ENCODE results near the gene TEX264. TPM values are rescaled to one million over a fixed set of nuclear protein-coding genes. Genes with fewer than 3 reads are reported as not detected.

Gene TEX264
- total and polyA plus RNA-seq, 2 of the 13 experiments (the other 11 are each of a cell fraction or from before 2014, with no cell fraction given) = 35.2 to 52.1 TPM

DNA sequence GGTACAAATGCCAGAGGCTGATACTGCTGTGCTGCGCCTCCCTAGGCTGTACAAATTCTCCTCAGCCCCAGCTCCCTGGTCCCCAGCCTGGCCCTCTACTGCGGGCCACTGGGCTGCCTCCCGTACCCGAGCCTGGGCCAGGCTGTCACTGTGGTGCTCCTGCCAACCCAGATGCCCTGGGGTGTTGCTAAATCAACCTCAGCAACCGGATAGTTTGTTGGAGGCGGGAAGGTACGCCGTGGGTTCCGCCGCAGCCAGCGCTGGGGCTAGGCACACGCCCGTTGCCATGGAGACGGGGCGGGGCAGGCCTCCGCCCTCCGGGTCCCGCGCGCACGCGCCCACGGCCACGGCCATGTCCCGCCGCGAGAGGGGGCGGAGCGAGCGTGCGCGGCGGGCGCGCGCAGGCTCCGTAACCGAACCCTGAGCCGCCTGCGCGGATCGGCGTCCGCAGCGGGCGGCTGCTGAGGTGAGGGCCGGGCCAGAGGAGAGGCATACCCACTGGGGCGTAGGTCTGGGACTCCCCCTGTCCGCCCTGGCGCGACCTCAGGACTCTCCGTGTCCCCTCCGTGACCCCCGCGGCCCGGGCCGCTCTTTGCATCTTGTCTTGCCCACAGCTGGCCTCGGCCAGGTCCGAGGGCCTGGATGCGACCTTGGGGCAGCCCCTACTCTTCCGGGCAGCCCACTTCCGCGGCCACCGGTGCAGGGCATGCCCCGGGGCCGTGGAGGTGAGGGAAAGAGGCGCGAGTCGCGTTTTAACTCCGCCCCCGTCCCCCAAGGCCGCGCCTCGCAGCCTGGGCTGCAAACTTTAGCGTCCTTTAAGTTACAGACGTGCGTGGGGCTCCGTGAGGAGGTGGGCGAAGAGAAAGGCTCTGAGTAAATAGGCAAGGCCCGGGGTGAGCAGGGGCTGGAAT lies at the start of gene TEX264 (continued):
- TF ChIP-seq GATA4 (IDR thresholded peaks at IDR 0.05; ENCODE audit: borderline replicate concordance, low read depth) (peak; percentile 18; the same call in 1 of the 2 replicates), ZNF777 (CRISPR knock-in tag; IDR thresholded peaks at IDR 0.05) (peak; percentile 45), ZNF136 (CRISPR knock-in tag; IDR thresholded peaks at IDR 0.05; ENCODE audit: low read depth) (no peak), ATRX (CRISPR knock-in tag; IDR thresholded peaks at IDR 0.05; ENCODE audit: borderline replicate concordance) (no peak), ZBTB10 (CRISPR knock-in tag; IDR thresholded peaks at IDR 0.05; ENCODE audit: borderline replicate concordance) (no peak), SALL2 (CRISPR knock-in tag; IDR thresholded peaks at IDR 0.05) (0 out of 2 replicates have a peak, but pooled peaks have one; percentile 57), ZFP36 (IDR thresholded peaks at IDR 0.05; ENCODE audit: borderline replicate concordance, low read depth, low read length, partially characterized antibody) (no peak), RAD51 (IDR thresholded peaks at IDR 0.05; ENCODE audit: borderline replicate concordance) (no peak), JUND (CRISPR knock-in tag; IDR thresholded peaks at IDR 0.05) (no peak), ZNF660 (CRISPR knock-in tag; IDR thresholded peaks at IDR 0.05; ENCODE audit: borderline replicate concordance, low read depth) (no peak), ATF7-NPFF (CRISPR knock-in tag; IDR thresholded peaks at IDR 0.05; ENCODE audit: low read depth) (no peak)
- TF ChIP-seq, protein P1, sequence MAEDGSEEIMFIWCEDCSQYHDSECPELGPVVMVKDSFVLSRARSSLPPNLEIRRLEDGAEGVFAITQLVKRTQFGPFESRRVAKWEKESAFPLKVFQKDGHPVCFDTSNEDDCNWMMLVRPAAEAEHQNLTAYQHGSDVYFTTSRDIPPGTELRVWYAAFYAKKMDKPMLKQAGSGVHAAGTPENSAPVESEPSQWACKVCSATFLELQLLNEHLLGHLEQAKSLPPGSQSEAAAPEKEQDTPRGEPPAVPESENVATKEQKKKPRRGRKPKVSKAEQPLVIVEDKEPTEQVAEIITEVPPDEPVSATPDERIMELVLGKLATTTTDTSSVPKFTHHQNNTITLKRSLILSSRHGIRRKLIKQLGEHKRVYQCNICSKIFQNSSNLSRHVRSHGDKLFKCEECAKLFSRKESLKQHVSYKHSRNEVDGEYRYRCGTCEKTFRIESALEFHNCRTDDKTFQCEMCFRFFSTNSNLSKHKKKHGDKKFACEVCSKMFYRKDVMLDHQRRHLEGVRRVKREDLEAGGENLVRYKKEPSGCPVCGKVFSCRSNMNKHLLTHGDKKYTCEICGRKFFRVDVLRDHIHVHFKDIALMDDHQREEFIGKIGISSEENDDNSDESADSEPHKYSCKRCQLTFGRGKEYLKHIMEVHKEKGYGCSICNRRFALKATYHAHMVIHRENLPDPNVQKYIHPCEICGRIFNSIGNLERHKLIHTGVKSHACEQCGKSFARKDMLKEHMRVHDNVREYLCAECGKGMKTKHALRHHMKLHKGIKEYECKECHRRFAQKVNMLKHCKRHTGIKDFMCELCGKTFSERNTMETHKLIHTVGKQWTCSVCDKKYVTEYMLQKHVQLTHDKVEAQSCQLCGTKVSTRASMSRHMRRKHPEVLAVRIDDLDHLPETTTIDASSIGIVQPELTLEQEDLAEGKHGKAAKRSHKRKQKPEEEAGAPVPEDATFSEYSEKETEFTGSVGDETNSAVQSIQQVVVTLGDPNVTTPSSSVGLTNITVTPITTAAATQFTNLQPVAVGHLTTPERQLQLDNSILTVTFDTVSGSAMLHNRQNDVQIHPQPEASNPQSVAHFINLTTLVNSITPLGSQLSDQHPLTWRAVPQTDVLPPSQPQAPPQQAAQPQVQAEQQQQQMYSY (CRISPR knock-in tag; IDR thresholded peaks at IDR 0.05) = no peak; the same call in 1 of the 2 replicates
- TF ChIP-seq, protein P2, sequence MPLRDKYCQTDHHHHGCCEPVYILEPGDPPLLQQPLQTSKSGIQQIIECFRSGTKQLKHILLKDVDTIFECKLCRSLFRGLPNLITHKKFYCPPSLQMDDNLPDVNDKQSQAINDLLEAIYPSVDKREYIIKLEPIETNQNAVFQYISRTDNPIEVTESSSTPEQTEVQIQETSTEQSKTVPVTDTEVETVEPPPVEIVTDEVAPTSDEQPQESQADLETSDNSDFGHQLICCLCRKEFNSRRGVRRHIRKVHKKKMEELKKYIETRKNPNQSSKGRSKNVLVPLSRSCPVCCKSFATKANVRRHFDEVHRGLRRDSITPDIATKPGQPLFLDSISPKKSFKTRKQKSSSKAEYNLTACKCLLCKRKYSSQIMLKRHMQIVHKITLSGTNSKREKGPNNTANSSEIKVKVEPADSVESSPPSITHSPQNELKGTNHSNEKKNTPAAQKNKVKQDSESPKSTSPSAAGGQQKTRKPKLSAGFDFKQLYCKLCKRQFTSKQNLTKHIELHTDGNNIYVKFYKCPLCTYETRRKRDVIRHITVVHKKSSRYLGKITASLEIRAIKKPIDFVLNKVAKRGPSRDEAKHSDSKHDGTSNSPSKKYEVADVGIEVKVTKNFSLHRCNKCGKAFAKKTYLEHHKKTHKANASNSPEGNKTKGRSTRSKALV (CRISPR knock-in tag; IDR thresholded peaks at IDR 0.05) = no peak; the same call in 1 of the 2 replicates
